Measurements from ENCODE around the gene CHST2.

GRCh38 chr3:143135150-143135549 is 15.6 kb downstream of the CHST2 start:
- TF ChIP-seq CTCF (IDR thresholded peaks at IDR 0.05; ENCODE audit: low read depth, low read length, poor library complexity, severe bottlenecking) (no peak), EZH2phosphoT487 (IDR thresholded peaks at IDR 0.05; ENCODE audit: borderline replicate concordance, low read length) (no peak)
